HG03469 (cell line): ENCODE results near the gene DOCK1.

ENCODE experiments used
- ATAC-seq: cut with Tn5 transposase; IDR thresholded peaks from one replicate; pipeline ENCODE4 v1.9.1; 2021; ENCODE audit warnings: mild to moderate bottlenecking, moderate library complexity, moderate number of reproducible peaks; ENCODE audit not compliant: unreplicated experiment

The DOCK1 gene

GRCh38 chr10:127326883-127327282, 421.7 kb downstream of the DOCK1 start:
- no peak for ATAC-seq

DNA sequence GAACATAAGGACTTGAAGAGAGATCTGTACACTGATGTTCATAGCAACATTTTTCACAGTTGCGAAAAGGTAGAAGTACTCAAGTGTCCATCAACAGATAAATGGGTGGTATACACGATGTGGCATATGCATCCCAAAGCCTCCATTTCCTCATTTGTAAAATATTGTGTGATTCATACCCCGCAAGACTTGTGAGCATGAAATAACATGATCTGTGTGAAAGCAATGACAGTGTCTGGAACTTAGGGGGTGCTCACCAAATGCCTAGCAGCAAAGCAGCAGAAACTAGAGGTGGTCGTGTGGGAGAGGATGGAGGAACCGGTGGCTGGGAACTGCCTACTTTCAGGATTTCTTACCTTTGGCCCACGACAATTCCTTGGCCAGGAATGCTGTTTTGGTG, 426.5 kb downstream of the DOCK1 start:
- ATAC-seq = no peak

DNA sequence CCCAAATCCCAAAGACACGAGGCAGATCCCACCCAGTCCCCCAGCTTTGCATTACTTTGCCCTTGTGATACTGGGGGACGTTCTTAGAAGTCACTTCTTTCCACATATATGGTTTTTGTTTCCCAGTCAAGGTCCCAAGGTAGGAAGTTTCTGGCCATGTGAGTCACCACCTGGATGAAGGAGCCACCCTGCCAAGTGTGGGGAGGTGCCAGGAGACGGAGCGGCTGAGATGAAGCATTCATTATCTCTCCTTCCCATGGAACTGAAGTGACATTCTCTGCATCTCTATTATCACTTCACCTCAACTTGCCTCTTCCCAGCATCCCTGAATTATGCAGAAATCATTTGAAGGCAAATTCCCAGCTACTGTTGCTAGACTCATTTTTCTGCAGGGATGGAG, 427.4 kb downstream of the DOCK1 start:
- no peak for ATAC-seq

DNA sequence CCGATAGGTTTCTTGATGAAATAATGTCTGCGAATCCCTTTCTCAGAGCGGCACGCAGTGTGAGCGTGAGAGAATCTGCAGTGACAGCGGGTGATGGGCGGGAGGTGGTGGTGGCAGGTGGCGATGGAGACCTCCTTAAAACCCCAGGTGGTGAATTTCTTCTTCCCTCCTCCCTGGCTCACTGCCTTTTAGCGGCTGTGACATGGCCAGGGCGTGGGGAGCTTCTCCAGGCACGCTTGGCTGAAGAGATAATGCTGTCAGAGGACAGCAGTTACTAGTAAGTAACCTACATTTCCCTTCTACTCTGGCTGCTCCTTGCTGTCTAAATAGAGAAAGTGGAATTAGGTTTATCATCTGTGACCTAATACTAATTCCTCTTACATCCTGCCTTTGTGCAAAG, 432.6 kb downstream of the DOCK1 start:
- no peak for ATAC-seq

DNA sequence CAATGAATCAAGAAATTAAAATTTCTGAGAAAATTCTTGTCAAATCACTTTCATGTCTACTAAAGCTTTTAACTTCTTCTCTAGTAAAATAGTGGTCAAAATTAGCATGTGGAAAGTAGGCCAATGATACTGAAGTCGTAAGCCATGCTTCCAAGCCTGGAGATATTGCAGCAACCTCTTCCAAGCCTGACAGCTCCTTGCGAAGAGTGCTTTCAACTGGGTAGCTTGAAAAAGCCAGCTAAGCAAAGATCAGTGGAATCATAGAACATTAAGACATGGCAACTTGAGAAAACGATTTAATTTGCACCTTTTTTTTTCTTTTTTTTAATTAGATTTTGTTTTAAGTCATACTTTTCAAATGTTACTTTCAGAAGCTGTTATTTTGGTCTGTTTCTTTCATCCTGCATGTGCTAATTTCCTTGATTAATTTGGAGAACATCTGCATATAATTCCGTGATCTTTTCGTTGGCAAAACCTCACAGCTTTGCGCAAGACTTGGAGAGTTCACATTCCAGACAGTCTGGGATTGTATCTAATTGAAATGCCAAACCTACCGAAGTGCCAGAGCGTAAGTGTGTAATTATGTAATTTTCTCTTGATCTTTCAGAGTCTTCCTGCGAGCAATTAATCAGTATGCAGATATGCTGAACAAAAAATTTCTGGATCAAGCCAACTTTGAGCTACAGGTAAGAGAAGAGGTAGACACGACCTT, 433.3 kb downstream of the DOCK1 start:
- ATAC-seq = no peak

- ATAC-seq = no peak
Measured at GRCh38 chr10:127343821-127344220, 438.6 kb downstream of the DOCK1 start.

DNA sequence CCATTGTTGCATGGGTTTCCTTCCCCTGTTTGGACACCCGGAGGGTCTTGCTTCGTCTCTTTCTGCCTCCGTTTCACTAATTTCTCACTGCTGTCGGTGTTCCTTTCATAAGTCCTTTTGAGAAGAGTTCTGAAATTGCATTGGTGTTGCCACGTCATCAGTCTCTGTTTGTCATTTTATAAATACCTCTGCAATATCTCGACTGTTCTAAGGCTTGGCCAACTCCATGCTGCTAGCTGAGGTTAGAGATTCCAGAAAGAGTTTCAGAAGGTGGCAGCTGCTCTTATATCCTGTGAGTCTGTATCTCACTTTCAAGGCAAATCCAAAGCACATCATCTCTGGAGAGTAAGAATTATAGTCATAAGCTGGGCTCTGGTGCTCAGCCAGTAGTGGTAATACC, 439.1 kb downstream of the DOCK1 start:
- ATAC-seq = no peak

- no peak for ATAC-seq
Measured at GRCh38 chr10:127345231-127345965, 440.2 kb downstream of the DOCK1 start.

- no peak for ATAC-seq
Measured at GRCh38 chr10:127346604-127347003, 441.4 kb downstream of the DOCK1 start.

- no peak for ATAC-seq
Measured at GRCh38 chr10:127347202-127347959, 442.2 kb downstream of the DOCK1 start.

DNA sequence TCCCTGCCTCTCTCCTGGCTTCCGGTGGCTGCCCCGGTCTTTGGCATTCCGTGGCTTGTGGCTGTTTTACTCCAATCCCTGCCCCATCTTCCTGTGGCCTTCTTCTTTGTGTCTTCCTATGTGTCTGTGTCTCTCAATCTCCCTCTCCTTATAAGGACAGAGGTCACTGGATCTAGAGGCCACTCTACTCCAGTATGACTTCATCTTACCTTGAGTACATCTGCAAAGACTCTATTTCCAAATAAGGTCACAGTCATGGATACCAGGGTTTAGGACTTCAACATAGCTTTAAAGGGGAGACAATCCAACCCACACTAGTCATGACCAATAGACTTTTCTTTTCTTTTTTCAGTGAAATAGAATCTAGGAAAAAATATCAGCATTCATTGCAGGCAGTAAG, 444.5 kb downstream of the DOCK1 start:
- ATAC-seq = no peak

GRCh38 chr10:127351542-127351941, 446.3 kb downstream of the DOCK1 start:
- ATAC-seq = no peak

- no peak for ATAC-seq
Measured at GRCh38 chr10:127353544-127353943, 448.3 kb downstream of the DOCK1 start.

DNA sequence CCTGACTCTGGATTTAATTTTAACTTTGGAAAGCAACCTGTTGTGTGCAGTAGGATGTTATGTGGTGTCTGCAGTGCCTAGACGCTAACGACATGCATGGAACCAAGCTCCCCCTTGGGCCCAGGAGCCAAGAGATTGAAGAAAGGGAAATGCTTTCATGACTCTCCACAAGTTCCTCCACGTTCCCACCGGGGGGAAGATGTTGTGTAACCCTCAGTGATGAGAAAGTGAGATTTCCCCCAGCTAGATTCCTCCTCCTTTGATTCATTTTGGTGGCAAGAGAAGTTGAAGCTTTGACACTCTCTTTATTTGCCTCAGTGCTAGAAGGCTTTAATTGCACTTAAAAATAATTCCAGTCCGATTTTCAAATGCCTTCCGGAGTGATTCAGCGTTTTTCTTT, 449.0 kb downstream of the DOCK1 start:
- no peak for ATAC-seq

- no peak for ATAC-seq
Measured at GRCh38 chr10:127354992-127355391, 449.8 kb downstream of the DOCK1 start.

DNA sequence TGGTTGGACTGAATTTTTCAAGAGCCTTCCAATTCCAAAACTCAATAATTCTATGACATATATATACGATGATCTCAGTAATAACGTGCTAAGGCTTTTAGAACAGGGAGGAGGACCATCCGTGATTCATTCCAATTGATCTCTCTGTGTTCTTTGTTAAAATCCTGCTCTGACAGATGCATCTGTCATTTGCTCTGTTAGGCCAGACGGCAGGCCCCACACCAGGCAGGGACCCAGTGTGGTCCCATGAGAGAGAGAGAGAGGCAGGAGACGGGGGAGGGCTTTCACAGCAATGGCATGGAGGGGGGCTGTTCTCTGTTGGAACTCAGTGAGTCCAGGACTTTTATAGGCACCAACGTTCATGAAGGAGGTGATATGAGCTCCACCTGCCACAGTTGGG, 451.1 kb downstream of the DOCK1 start:
- no peak for ATAC-seq

DNA sequence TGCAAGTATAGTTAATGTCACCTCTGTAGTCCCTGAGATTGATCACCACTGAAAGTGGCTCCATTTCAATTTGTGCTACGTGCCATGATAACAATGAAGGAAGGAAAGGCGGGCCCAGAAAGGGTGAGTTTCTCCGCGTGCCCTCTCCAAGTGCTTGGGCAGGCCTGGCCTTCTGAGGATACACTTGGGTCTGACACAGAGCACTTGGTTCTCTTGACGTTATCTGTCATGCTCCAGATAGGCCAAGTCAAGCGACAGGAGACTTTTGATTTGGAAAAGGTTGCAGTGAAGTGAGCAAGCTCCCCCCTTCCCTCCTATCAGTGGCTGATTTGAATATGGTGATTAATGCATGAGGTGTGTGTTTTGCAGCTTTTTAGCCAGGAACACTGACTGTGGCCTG, 452.0 kb downstream of the DOCK1 start:
- ATAC-seq = no peak

DNA sequence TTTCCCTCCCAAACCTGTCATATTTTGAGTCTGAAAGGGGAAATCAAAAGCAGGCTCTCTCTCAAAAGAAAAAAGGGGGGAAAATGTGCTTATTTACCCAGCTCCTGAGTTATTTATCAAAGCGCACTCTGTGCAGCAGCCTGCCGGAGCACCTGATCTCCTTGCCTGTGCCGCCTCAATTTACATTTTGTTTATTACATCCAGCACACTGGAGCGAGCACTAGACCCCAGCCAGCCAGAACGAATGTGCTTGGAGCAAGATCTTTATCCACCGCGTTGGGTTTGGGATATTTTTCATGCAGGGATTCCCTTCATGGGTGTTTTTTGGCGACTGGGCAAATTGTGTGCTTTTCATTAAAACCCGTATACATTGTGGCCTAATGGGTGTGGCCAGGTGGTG, 453.1 kb downstream of the DOCK1 start:
- no peak for ATAC-seq

DNA sequence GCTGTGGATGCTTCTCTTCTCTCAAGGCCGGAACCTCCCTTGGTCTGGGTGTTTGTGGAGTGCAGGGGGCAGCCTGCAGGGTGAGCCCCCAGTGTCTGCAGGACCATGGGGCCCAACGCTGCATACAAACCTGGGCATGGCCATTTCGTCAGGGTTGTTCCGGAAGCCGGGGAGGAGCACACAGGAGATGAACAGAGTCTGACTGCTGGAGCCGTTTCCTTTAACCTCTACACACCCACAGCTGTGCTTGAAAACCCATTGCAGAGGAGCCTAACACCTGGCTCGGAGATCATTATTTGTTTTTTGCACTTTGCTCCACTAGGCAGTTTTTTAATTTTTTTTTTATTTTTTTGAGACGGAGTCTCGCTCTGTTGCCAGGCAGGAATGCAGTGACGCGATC, 458.8 kb downstream of the DOCK1 start:
- no peak for ATAC-seq

- no peak for ATAC-seq
Measured at GRCh38 chr10:127368101-127368500, 462.9 kb downstream of the DOCK1 start.

- ATAC-seq = no peak
Measured at GRCh38 chr10:127368929-127369328, 463.7 kb downstream of the DOCK1 start.

GRCh38 chr10:127370601-127371000, 465.4 kb downstream of the DOCK1 start:
- no peak for ATAC-seq
